ENCODE data around the gene DNAJC3. TPM values are rescaled to one million over a fixed set of nuclear protein-coding genes. Genes with fewer than 3 reads are reported as not detected.
"Not testable (repeated sequence)": the region's sequence is repeated elsewhere in the genome, so short reads cannot be mapped to it uniquely, and the experiment has no call there.

DNAJC3 gene
- total RNA-seq, 2 experiments from 2014 or later = 15.9 to 16.8 TPM

DNA sequence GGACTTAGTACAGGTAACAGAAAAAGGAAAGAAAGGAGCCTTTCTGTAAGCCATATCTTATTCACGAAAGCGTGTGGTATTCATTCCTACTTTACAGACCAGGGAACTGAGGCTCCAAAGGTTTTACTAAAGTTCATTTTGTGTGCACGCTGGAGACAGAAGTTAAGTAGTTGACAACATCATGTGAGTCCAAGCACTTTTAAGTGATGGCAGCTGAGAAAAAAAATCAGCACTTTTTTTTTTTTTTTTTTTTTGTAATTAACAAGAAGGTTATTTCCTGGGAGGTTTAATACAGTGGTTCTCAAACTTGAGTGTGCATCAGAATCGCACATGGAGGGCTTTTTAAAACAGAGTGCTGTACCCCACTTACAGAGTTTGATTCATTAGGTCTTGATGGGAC, 2.0 kb downstream of the DNAJC3 start:
- TF ChIP-seq, protein P1, sequence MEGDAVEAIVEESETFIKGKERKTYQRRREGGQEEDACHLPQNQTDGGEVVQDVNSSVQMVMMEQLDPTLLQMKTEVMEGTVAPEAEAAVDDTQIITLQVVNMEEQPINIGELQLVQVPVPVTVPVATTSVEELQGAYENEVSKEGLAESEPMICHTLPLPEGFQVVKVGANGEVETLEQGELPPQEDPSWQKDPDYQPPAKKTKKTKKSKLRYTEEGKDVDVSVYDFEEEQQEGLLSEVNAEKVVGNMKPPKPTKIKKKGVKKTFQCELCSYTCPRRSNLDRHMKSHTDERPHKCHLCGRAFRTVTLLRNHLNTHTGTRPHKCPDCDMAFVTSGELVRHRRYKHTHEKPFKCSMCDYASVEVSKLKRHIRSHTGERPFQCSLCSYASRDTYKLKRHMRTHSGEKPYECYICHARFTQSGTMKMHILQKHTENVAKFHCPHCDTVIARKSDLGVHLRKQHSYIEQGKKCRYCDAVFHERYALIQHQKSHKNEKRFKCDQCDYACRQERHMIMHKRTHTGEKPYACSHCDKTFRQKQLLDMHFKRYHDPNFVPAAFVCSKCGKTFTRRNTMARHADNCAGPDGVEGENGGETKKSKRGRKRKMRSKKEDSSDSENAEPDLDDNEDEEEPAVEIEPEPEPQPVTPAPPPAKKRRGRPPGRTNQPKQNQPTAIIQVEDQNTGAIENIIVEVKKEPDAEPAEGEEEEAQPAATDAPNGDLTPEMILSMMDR (IDR thresholded peaks at IDR 0.05) = no peak
- POLR2A ChIA-PET = interaction anchor here (1.0 kb wide), 1 partner anchor 15 kb away, joined by 3 read pairs; no protein-coding TSS in a partner anchor
- CTCF ChIA-PET = no interaction called here
- ATAC-seq (no peak), DNase-seq (no peak)
- Mint-ChIP-seq H3K4me3 (peak overlapping the region; percentile 92), H3K27me3 (no peaks in the 10 kb centered on the region), H3K9me3 (no peaks in the 10 kb centered on the region), H3K36me3 (ENCODE audit: low read depth) (peaks cover 27% of the 10 kb centered on the region), H3K27ac (peak overlapping the region; percentile 59), H3K4me1 (ENCODE audit: low read depth) (peaks cover 56% of the 10 kb centered on the region)
- intact Hi-C loops (cut with micrococcal nuclease) = no loop called here

DNA sequence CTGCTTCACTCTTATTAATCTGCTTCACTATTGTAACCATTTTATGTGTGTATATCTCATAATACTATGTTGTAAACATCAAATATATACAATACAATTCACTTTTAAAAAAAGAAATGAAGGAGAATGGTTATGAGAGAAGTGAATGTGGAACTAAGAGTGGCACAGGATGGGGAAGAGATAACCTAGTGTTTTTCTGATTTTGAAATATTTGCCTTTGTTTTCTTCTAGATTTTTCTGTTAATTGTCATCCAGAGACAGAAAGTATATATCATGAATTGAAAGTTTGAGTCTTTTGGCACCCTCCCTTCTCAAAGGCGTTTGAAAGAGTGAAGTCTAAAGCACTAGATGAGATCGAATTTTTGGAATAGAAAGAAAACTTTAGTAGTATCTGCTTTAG, 2.8 kb downstream of the DNAJC3 start:
- Mint-ChIP-seq H3K36me3 (ENCODE audit: low read depth) (peaks cover 31% of the 10 kb centered on the region), H3K9me3 (no peaks in the 10 kb centered on the region), H3K4me3 (no peak overlapping the region), H3K4me1 (ENCODE audit: low read depth) (peaks cover 59% of the 10 kb centered on the region), H3K27me3 (no peaks in the 10 kb centered on the region), H3K27ac (no peak overlapping the region)
- ChIA-PET CTCF (no interaction called here), POLR2A (no interaction called here)
- intact Hi-C loops (cut with micrococcal nuclease) = no loop called here
- TF ChIP-seq, protein P1 (IDR thresholded peaks at IDR 0.05) = no peak
- ATAC-seq (no peak), DNase-seq (no peak)

DNA sequence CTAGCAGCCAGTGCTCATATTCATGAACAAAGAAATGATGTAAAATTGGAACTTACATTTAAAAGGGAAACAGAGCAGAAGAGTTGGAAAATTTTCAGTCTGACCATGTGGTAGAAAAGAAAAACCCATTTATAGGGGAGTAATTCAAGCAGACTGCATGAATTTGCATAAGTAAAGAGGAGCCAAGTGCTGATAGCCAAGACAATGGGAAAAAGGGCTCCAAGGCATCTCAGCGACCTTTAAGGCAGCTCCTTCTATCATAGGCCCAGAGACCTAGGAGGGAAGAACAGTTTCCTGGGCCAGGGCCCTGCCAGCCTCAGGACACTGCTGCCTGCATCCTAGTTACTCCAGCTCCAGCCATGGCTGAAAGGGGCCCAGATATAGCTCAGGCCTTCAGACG, 7.5 kb downstream of the DNAJC3 start:
- TF ChIP-seq, protein P1 (IDR thresholded peaks at IDR 0.05) = no peak
- H3K4me1 Mint-ChIP-seq (ENCODE audit: low read depth) = peaks cover 75% of the 10 kb centered on the region
- H3K36me3 Mint-ChIP-seq (ENCODE audit: low read depth) = peaks cover 59% of the 10 kb centered on the region
- POLR2A ChIA-PET = no interaction called here
- peaks cover 27% of the 10 kb centered on the region for H3K9me3 Mint-ChIP-seq
- no peak overlapping the region for H3K4me3 Mint-ChIP-seq
- no peak for DNase-seq
- no peaks in the 10 kb centered on the region for H3K27me3 Mint-ChIP-seq
- intact Hi-C loops (cut with micrococcal nuclease) = no loop called here
- no peak for ATAC-seq
- H3K27ac Mint-ChIP-seq = no peak overlapping the region
- CTCF ChIA-PET = no interaction called here

DNA sequence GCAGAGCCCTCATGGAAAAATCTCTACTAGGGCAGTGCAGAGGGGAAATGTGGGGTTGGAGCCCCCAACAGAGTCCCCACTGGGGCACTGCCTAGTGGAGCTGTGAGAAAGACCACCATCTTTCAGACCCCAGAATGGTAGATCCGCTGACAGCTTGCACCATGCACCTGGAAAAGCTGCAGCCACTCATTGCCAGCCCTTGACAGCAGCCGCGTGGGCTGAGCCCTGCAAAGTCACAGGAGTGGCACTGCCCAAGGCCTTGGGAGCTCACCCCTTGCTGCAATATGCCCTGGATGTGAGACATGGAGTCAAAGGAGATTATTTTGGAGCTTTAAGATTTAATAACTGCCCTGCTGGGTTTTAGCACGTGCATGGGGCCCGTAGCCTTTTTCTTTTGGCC, 8.0 kb downstream of the DNAJC3 start:
- H3K27me3 Mint-ChIP-seq; H3K4me3 Mint-ChIP-seq; CTCF ChIA-PET; H3K27ac Mint-ChIP-seq; ATAC-seq; POLR2A ChIA-PET; intact Hi-C loops (cut with micrococcal nuclease); DNase-seq: not testable (repeated sequence)
- Mint-ChIP-seq H3K4me1 (ENCODE audit: low read depth) (peaks cover 73% of the 10 kb centered on the region), H3K36me3 (ENCODE audit: low read depth) (peaks cover 58% of the 10 kb centered on the region), H3K9me3 (peaks cover 29% of the 10 kb centered on the region)

DNA sequence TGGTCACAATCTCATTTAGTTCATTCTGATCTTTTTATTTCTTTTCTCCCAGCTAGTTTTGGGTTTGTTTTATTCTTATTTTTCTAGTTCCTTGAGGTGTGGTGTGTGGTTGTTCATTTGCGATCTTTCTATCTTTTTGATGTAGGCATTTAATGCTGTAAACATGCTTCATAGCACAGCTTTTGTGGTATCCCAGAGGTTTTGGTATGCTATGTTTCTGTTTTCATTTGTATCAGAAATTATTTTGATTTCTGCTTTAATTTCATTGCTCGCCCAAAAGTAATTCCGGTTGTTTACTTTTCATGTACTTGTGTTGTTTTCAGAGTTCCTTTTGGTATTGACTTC, 12.6 kb downstream of the DNAJC3 start:
- ChIA-PET CTCF (no interaction called here), POLR2A (no interaction called here)
- TF ChIP-seq, protein P1 (IDR thresholded peaks at IDR 0.05) = no peak
- DNase-seq (no peak), ATAC-seq (no peak)
- Mint-ChIP-seq H3K36me3 (ENCODE audit: low read depth) (peaks cover 31% of the 10 kb centered on the region), H3K4me3 (no peak overlapping the region), H3K27ac (peak overlapping the region; percentile 34), H3K27me3 (no peaks in the 10 kb centered on the region), H3K9me3 (peaks cover 29% of the 10 kb centered on the region), H3K4me1 (ENCODE audit: low read depth) (peaks cover 46% of the 10 kb centered on the region)
- intact Hi-C loops (cut with micrococcal nuclease) = no loop called here

DNA sequence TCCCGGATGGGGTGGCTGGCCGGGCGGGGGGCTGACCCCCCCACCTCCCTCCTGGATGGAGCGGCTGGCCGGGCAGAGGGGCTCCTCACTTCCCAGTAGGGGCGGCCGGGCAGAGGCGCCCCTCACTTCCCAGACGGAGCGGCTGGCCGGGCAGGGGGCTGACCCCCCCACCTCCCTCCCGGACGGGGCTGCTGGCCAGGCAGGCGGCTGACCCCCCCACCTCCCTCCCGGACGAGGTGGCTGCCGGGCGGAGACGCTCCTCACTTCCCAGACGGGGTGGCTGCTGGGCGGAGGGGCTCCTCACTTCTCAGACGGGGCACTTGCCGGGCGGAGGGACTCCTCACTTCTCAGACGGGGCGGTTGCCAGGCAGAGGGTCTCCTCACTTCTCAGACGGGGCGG, 14.0 kb downstream of the DNAJC3 start:
- intact Hi-C loops (cut with micrococcal nuclease); CTCF ChIA-PET; POLR2A ChIA-PET: not testable (repeated sequence)

More for the DNA sequence above, 14.0 kb downstream of the DNAJC3 start:
- not testable (repeated sequence) for ATAC-seq, H3K4me3 Mint-ChIP-seq, DNase-seq, H3K27me3 Mint-ChIP-seq, H3K27ac Mint-ChIP-seq
- Mint-ChIP-seq H3K4me1 (ENCODE audit: low read depth) (peaks cover 39% of the 10 kb centered on the region), H3K9me3 (peaks cover 27% of the 10 kb centered on the region), H3K36me3 (ENCODE audit: low read depth) (peaks cover 23% of the 10 kb centered on the region)
